ENCODE measurements around the gene RNF187. TPM values are rescaled to one million over a fixed set of nuclear protein-coding genes. Genes with fewer than 3 reads are reported as not detected.

Gene RNF187
- total RNA-seq, 1 experiment from 2014 or later: 141 TPM

GRCh38 chr1:228511546-228512445, 24.6 kb downstream of the RNF187 start:
- Mint-ChIP-seq H3K4me1 (no peaks in the 10 kb centered on the region), H3K4me3 (no peak overlapping the region), H3K36me3 (peaks cover 5% of the 10 kb centered on the region), H3K9me3 (peaks cover 24% of the 10 kb centered on the region), H3K27ac (no peak overlapping the region), H3K27me3 (ENCODE audit: low read depth) (peaks cover 95% of the 10 kb centered on the region)
- DNase-seq (ENCODE audit: low spot score): no peak
- no peak for ATAC-seq
- TF ChIP-seq ZNF671 (CRISPR knock-in tag; IDR thresholded peaks at IDR 0.05) (no peak), ZNF423 (CRISPR knock-in tag; IDR thresholded peaks at IDR 0.05) (no peak), PREB (CRISPR knock-in tag; IDR thresholded peaks at IDR 0.05; ENCODE audit: borderline replicate concordance) (no peak), FOXP1 (CRISPR knock-in tag; IDR thresholded peaks at IDR 0.05; ENCODE audit: borderline replicate concordance) (no peak), NR3C1 (CRISPR knock-in tag; conservative IDR thresholded peaks at IDR 0.05; ENCODE audit: low read depth) (no peak), ZNF532 (CRISPR knock-in tag; IDR thresholded peaks at IDR 0.05; ENCODE audit: borderline replicate concordance) (no peak), NR2C2 (CRISPR knock-in tag; IDR thresholded peaks at IDR 0.05) (no peak), TEAD4 (CRISPR knock-in tag; IDR thresholded peaks at IDR 0.05) (no peak), HMGA2 (CRISPR knock-in tag; IDR thresholded peaks at IDR 0.05) (no peak), JAZF1 (CRISPR knock-in tag; IDR thresholded peaks at IDR 0.05) (no peak), PRRX2 (CRISPR knock-in tag; IDR thresholded peaks at IDR 0.05) (no peak), ZNF121 (CRISPR knock-in tag; IDR thresholded peaks at IDR 0.05) (no peak)
- ChIA-PET POLR2A (interaction anchor here (1.3 kb wide), 1 partner anchor 105 kb away, joined by 3 read pairs; the partner anchor contains the start of gene TRIM11), CTCF (no interaction called here)

GRCh38 chr1:228512781-228513198, 25.6 kb downstream of the RNF187 start:
- no peak overlapping the region for H3K27ac Mint-ChIP-seq
- peaks cover 97% of the 10 kb centered on the region for H3K27me3 Mint-ChIP-seq (ENCODE audit: low read depth)
- POLR2A ChIA-PET: interaction anchor here (1.3 kb wide), 1 partner anchor 106 kb away, joined by 3 read pairs; the partner anchor contains the start of gene TRIM11

GRCh38 chr1:228513236-228513900, 26.2 kb downstream of the RNF187 start:
- no peak for ATAC-seq
- peaks cover 97% of the 10 kb centered on the region for H3K27me3 Mint-ChIP-seq (ENCODE audit: low read depth)
- H3K27ac Mint-ChIP-seq: no peak overlapping the region
- H3K9me3 Mint-ChIP-seq: peaks cover 13% of the 10 kb centered on the region
- DNase-seq (ENCODE audit: low spot score): no peak
- no peaks in the 10 kb centered on the region for H3K4me1 Mint-ChIP-seq
- ChIA-PET CTCF (interaction anchor here (1.3 to 2.0 kb wide), 2 partner anchors 12 to 49 kb away, joined by 3 to 8 read pairs; no protein-coding TSS in a partner anchor), POLR2A (interaction anchor here (1.3 kb wide), 1 partner anchor 107 kb away, joined by 3 read pairs; the partner anchor contains the start of gene TRIM11)
- TF ChIP-seq E2F5 (CRISPR knock-in tag; IDR thresholded peaks at IDR 0.05) (no peak), FOXJ3 (CRISPR knock-in tag; IDR thresholded peaks at IDR 0.05; ENCODE audit: borderline replicate concordance) (no peak), ZNF416 (CRISPR knock-in tag; IDR thresholded peaks at IDR 0.05) (no peak), CBFB (CRISPR knock-in tag; IDR thresholded peaks at IDR 0.05; ENCODE audit: low read depth) (no peak), SMAD4 (CRISPR knock-in tag; IDR thresholded peaks at IDR 0.05) (no peak), GABPB1 (CRISPR knock-in tag; IDR thresholded peaks at IDR 0.05) (no peak), GTF2I (CRISPR knock-in tag; conservative IDR thresholded peaks at IDR 0.05) (no peak), USF2 (CRISPR knock-in tag; IDR thresholded peaks at IDR 0.05) (no peak), OVOL2 (CRISPR knock-in tag; IDR thresholded peaks at IDR 0.05; ENCODE audit: borderline replicate concordance) (no peak)
- H3K4me3 Mint-ChIP-seq: no peak overlapping the region
- peaks cover 4% of the 10 kb centered on the region; the same call in 1 of the 2 replicates for H3K36me3 Mint-ChIP-seq

More at GRCh38 chr1:228512781-228513198, 25.6 kb downstream of the RNF187 start:
- no peak for TF ChIP-seq GRHL2 (CRISPR knock-in tag; IDR thresholded peaks at IDR 0.05; ENCODE audit: insufficient replicate concordance, severe bottlenecking)
- TF ChIP-seq NFYB (CRISPR knock-in tag; conservative IDR thresholded peaks at IDR 0.05; ENCODE audit: low read depth): no peak
- TF ChIP-seq JUN (CRISPR knock-in tag; IDR thresholded peaks at IDR 0.05): no peak
- TF ChIP-seq ZNF263 (CRISPR knock-in tag; IDR thresholded peaks at IDR 0.05; ENCODE audit: low read depth): no peak
- Mint-ChIP-seq H3K9me3 (peaks cover 18% of the 10 kb centered on the region), H3K4me3 (no peak overlapping the region), H3K4me1 (no peaks in the 10 kb centered on the region), H3K36me3 (peaks cover 4% of the 10 kb centered on the region; the same call in 1 of the 2 replicates)
- ATAC-seq (no peak), DNase-seq (ENCODE audit: low spot score) (no peak)
- CTCF ChIA-PET: interaction anchor here (1.3 to 2.0 kb wide), 2 partner anchors 11 to 49 kb away, joined by 3 to 8 read pairs; no protein-coding TSS in a partner anchor

Measured in WTC11 (cell line).